K562 (cell line): ENCODE data around the gene ZAP70. TPM values are rescaled to one million over a fixed set of nuclear protein-coding genes. Genes with fewer than 3 reads are reported as not detected.

ENCODE experiments used
- ATAC-seq: fragments of 200-7000 bp; cut with Tn5 transposase; 3 replicates; pipeline ENCODE4 v1.9.1; 2020; ENCODE audit warnings: moderate library complexity
- BruUV-seq: library from RNA; stranded (reverse); fragments of 400-500 nt; replicated peaks from 2 replicates; lab custom pipeline; 2021; lab: Mats Ljungman, UMichigan
- CTCF ChIA-PET: fragments of 300-600 bp; formaldehyde crosslinking; extraction: SDS; loops from one replicate; lab custom pipeline; 2021; ENCODE audit warnings: low intra/inter-chr PET ratio; lab: Yijun Ruan, JAX
- POLR2A ChIA-PET: fragments of 300-600, 350-650 bp; sonication (Branson Sonifier 250); formaldehyde crosslinking; extraction: SDS; loops from one replicate; lab custom pipeline; 2021; ENCODE audit warnings: antibody characterized with exemption, inconsistent platforms; lab: Yijun Ruan, JAX
- DNase-seq, 4 experiments: peaks; one replicate each; pipeline versions ENCODE4 v3.0.0 to v3.0.0-alpha.2; 2011 to 2018; ENCODE audit warnings: low spot score in 3 of 4, mixed read lengths in 3 of 4; ENCODE audit errors: extremely low read depth in 1 of 4
- FAIRE-seq: peaks from 2 replicates; lab custom pipeline; 2011; peaks lifted over from hg19 to GRCh38; lab: Jason Lieb, UNC
- H2AFZ ChIP-seq: 2 replicates; pipeline ENCODE4 v1.6.0; 2011; ENCODE audit warnings: low read depth, low read length, control low read depth, inconsistent platforms
- H3K27ac ChIP-seq: fragments of 200-600 bp; 3 replicates; pipeline ENCODE4 v1.8.0; 2011; ENCODE audit warnings: low read depth, mild to moderate bottlenecking, control low read depth, inconsistent platforms, low read length, moderate library complexity, mixed read lengths; ENCODE audit errors: extremely low read depth
- H3K27me3 ChIP-seq, 2 experiments: fragments of 300-600 bp in 1 of 2; 2 replicates in 1 of 2; 3 replicates in 1 of 2; pipeline versions ENCODE4 v1.6.0 to v1.8.0; 2011; ENCODE audit warnings: inconsistent platforms in 2 of 2, low read length in 2 of 2, mild to moderate bottlenecking in 1 of 2, mixed read lengths in 1 of 2, moderate library complexity in 1 of 2; ENCODE audit not compliant: control insufficient read depth in 2 of 2, insufficient read depth in 2 of 2
- H3K36me3 ChIP-seq: fragments of 300-600 bp; 3 replicates; pipeline ENCODE4 v1.8.0; 2011; ENCODE audit warnings: mild to moderate bottlenecking, low read length, inconsistent platforms; ENCODE audit not compliant: control insufficient read depth, insufficient read depth
- H3K4me1 ChIP-seq, 2 experiments: fragments of 200-600 bp in 1 of 2; replicated peaks in 1 of 2; 2 replicates in 1 of 2; 3 replicates in 1 of 2; pipeline versions ENCODE4 v1.5.1 to v1.8.0; 2011; ENCODE audit warnings: inconsistent platforms in 2 of 2, low read length in 2 of 2, mild to moderate bottlenecking in 1 of 2, mixed read lengths in 1 of 2, moderate library complexity in 1 of 2; ENCODE audit not compliant: control insufficient read depth in 2 of 2, insufficient read depth in 2 of 2
- H3K4me2 ChIP-seq: 2 replicates; pipeline ENCODE4 v1.6.1; 2011; ENCODE audit warnings: low read length, control low read depth, inconsistent platforms, mixed read lengths; ENCODE audit not compliant: insufficient read depth
- H3K4me3 ChIP-seq: fragments of 200-600 bp; sonication (generic), shearing (Covaris generic); 2 replicates; pipeline ENCODE4 v1.5.1; 2016; ENCODE audit warnings: control low read depth, inconsistent platforms
- H3K79me2 ChIP-seq: fragments of 200-600 bp; 3 replicates; pipeline ENCODE4 v1.8.0; 2011; ENCODE audit warnings: low read length, inconsistent platforms; ENCODE audit not compliant: control insufficient read depth, insufficient read depth
- H3K9ac ChIP-seq, 2 experiments: 2 replicates each; pipeline versions ENCODE4 v1.6.0 to v1.6.1; 2011; ENCODE audit warnings: low read depth in 2 of 2, low read length in 2 of 2, control low read depth in 1 of 2, inconsistent platforms in 1 of 2, mild to moderate bottlenecking in 1 of 2, mixed read lengths in 1 of 2; ENCODE audit not compliant: insufficient read depth in 1 of 2
- H3K9me1 ChIP-seq: one replicate; pipeline ENCODE4 v1.6.0; 2011; ENCODE audit warnings: inconsistent platforms, mild to moderate bottlenecking, low read length, moderate library complexity; ENCODE audit not compliant: control insufficient read depth, insufficient read depth
- H3K9me3 ChIP-seq: replicated peaks from 2 replicates; pipeline ENCODE4 v1.5.1; 2011; ENCODE audit warnings: low read depth, low read length, inconsistent platforms; ENCODE audit not compliant: control insufficient read depth, insufficient read depth
- H4K20me1 ChIP-seq: replicated peaks from 2 replicates; pipeline ENCODE4 v1.6.1; 2011; ENCODE audit warnings: low read length, inconsistent platforms, mixed read lengths; ENCODE audit not compliant: control insufficient read depth, insufficient read depth
- HLTF ChIP-seq: fragments of 450-650 bp; IDR thresholded peaks from 2 replicates; pipeline ENCODE4 v1.6.1; 2016
- NFYB ChIP-seq: IDR thresholded peaks from 2 replicates; pipeline ENCODE4 v1.6.1; 2011; ENCODE audit warnings: mild to moderate bottlenecking, moderate library complexity; ENCODE audit not compliant: insufficient read length; ENCODE audit errors: extremely low read depth
- RAD51 ChIP-seq: fragments of 450-650 bp; IDR thresholded peaks from 2 replicates; pipeline ENCODE4 v1.7.1; 2016; ENCODE audit warnings: low read depth, mild to moderate bottlenecking, borderline replicate concordance
- RBM15 ChIP-seq: fragments of 200-400 bp; formaldehyde crosslinking; IDR thresholded peaks from 2 replicates; pipeline ENCODE4 v1.6.1; 2018; ENCODE audit warnings: mild to moderate bottlenecking, low read length, moderate library complexity; ENCODE audit not compliant: insufficient read depth
- RBM25 ChIP-seq: fragments of 200-400 bp; formaldehyde crosslinking; IDR thresholded peaks from 2 replicates; pipeline ENCODE4 v1.6.1; 2018; ENCODE audit warnings: low read length, low read depth, moderate library complexity; ENCODE audit not compliant: severe bottlenecking
- USF1 ChIP-seq: sonication (generic); formaldehyde crosslinking; IDR thresholded peaks from 2 replicates; pipeline ENCODE4 v1.9.0; 2022; ENCODE audit warnings: mild to moderate bottlenecking, missing genetic modification reagents
- USF2 ChIP-seq: sonication (generic); formaldehyde crosslinking; IDR thresholded peaks from 2 replicates; pipeline ENCODE4 v1.5.0; 2020; ENCODE audit warnings: missing genetic modification reagents
- WGBS: fragments of 100-300 bp; shearing (Covaris generic); methylation state at CpG from one replicate; pipeline ENCODE4 v1.1.6; 2016; ENCODE audit warnings: low coverage, mixed read lengths; ENCODE audit not compliant: insufficient coverage; ENCODE audit errors: missing lambda C conversion rate; 5-methylcytosine and 5-hydroxymethylcytosine counted together
- in situ Hi-C: fragments of 300-500 bp; cut with MboI; formaldehyde crosslinking; loops from 4 replicates; pipeline ENCODE4 v1.15.0; 2018; ENCODE audit warnings: inconsistent platforms, mixed read lengths
- intact Hi-C: fragments of 100-400 bp; cut with micrococcal nuclease; formaldehyde crosslinking; loops from 2 replicates; pipeline ENCODE4 v1.14.2; 2022
- polyA plus RNA-seq, 8 experiments: library from polyadenylated mRNA; depleted of rRNA in 4 of 8; stranded (reverse) in 5 of 8; unstranded in 3 of 8; fragments of >200 nt; fragmentation: Nextera tagmentation in 2 of 8; fragmentation: Illumina TruSeq in 1 of 8; extraction: Ambion mirVana in 2 of 8; extraction: Trizol in 1 of 8; gene quantifications; 2 replicates each; pipeline versions ENCODE4 v1.2.1 to v1.2.3, GENCODE V29; 2011 to 2014; ENCODE audit warnings: inconsistent platforms in 1 of 8, missing spikeins in 1 of 8
- total RNA-seq, 7 experiments: library from RNA; depleted of rRNA in 6 of 7; stranded (reverse); fragments of >200 nt in 6 of 7; fragmentation: Illumina TruSeq in 2 of 7; extraction: Trizol in 2 of 7; gene quantifications; 2 replicates each; pipeline versions ENCODE4 v1.2.1 to v1.2.3, GENCODE V29; 2011 to 2021; ENCODE audit warnings: low replicate concordance in 1 of 7

The ZAP70 gene
- total and polyA plus RNA-seq, 9 of the 15 experiments (the other 6 are each of a cell fraction or from before 2014, with no cell fraction given): 0.06 to 0.80 (median 0.21) TPM; not detected in 1

- Histone ChIP-seq H2AFZ (peak overlapping the region; percentile 76), H3K27me3 (no peaks in the 10 kb centered on the region), H3K36me3 (no peaks in the 10 kb centered on the region), H3K9me1 (peaks cover 3% of the 10 kb centered on the region), H3K4me2 (no peak overlapping the region), H4K20me1 (no peaks in the 10 kb centered on the region), H3K27ac (no peak overlapping the region), H3K9me3 (no peaks in the 10 kb centered on the region; the same call in 1 of the 2 replicates), H3K9ac (no peak overlapping the region), H3K79me2 (no peaks in the 10 kb centered on the region), H3K4me3 (no peak overlapping the region), H3K4me1 (peaks cover 24 to 36% of the 10 kb centered on the region in 2 experiments)
- ChIA-PET CTCF (no interaction called here), POLR2A (interaction anchor here (1.6 kb wide), 1 partner anchor 9 kb away, joined by 5 read pairs; no protein-coding TSS in a partner anchor)
- intact Hi-C loops (loop anchor here (10.0 kb wide), 1 partner anchor 676 kb away; no protein-coding TSS in a partner anchor), in situ Hi-C loops (no loop called here)
- FAIRE-seq: no peak
- 42% methylated on average over 8 of the region's 8 CpGs for WGBS
- TF ChIP-seq NFYB (peak; percentile 70), USF2 (CRISPR knock-in tag) (peak; percentile 81), RAD51 (peak; percentile 69), RBM15 (no peak), RBM25 (peak; percentile 6), USF1 (CRISPR knock-in tag) (peak; percentile 77), HLTF (no peak)
- no TSS peak for BruUV-seq
- peak; percentile 61 for ATAC-seq
- DNase-seq: peak in 3 of 4 experiments; percentile 37 to 45 (median 39)
Observed at GRCh38 chr2:97708608-97709007, 4.8 kb upstream of the ZAP70 start.
